ENCODE data around the gene RAB43.

The RAB43 gene

DNA sequence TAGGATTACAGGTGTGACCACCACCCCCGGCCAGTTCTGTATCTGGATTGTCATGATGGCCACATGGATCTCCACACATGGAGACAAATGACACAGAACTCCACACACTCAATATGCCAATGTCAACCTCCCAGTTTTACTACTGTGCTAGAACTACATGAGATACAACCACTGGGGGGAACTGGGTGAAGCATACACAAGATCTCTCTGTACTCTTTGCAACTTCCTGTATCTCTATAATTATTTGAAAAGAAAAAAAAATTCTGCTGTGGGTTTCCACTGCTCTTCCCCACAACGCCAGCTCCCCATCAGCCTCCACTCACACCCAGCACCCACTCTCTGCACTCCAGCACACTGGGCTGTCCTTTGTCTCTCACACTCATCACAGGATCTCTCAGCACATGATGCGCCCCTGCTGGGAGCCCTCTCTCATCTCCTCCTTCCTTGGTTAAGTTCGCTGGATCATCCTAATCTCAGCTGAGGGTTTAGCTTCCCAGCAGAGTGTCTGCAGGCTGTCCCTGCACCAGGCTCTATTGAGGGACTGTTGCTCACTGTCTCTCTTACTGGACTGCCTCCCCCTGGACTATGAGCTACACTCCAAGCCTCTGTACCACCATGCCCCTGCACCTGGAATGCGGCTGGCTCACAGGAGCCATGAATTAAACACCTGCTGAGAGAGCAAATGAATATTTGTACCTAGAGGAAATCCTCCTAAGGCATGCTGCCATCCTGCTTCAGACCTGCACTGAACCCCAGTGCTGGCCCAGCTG, 10.7 kb upstream of the RAB43 start:
- no peaks in the 10 kb centered on the region for H3K27me3 ChIP-seq
- peaks cover 84 to 99% (median 85%) of the 10 kb centered on the region in 3 donors for H3K36me3 ChIP-seq
- no peak for DNase-seq
- H3K27ac ChIP-seq = no peak overlapping the region
- H3K4me1 ChIP-seq = no peaks in the 10 kb centered on the region
- intact Hi-C loops (cut with DNase I; ENCODE audit: low total_unique reads) = no loop called here
- TF ChIP-seq, protein P1, sequence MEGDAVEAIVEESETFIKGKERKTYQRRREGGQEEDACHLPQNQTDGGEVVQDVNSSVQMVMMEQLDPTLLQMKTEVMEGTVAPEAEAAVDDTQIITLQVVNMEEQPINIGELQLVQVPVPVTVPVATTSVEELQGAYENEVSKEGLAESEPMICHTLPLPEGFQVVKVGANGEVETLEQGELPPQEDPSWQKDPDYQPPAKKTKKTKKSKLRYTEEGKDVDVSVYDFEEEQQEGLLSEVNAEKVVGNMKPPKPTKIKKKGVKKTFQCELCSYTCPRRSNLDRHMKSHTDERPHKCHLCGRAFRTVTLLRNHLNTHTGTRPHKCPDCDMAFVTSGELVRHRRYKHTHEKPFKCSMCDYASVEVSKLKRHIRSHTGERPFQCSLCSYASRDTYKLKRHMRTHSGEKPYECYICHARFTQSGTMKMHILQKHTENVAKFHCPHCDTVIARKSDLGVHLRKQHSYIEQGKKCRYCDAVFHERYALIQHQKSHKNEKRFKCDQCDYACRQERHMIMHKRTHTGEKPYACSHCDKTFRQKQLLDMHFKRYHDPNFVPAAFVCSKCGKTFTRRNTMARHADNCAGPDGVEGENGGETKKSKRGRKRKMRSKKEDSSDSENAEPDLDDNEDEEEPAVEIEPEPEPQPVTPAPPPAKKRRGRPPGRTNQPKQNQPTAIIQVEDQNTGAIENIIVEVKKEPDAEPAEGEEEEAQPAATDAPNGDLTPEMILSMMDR (IDR thresholded peaks at IDR 0.05) = no peak
- H3K9me3 ChIP-seq = no peaks in the 10 kb centered on the region
- H3K4me3 ChIP-seq = no peak overlapping the region

DNA sequence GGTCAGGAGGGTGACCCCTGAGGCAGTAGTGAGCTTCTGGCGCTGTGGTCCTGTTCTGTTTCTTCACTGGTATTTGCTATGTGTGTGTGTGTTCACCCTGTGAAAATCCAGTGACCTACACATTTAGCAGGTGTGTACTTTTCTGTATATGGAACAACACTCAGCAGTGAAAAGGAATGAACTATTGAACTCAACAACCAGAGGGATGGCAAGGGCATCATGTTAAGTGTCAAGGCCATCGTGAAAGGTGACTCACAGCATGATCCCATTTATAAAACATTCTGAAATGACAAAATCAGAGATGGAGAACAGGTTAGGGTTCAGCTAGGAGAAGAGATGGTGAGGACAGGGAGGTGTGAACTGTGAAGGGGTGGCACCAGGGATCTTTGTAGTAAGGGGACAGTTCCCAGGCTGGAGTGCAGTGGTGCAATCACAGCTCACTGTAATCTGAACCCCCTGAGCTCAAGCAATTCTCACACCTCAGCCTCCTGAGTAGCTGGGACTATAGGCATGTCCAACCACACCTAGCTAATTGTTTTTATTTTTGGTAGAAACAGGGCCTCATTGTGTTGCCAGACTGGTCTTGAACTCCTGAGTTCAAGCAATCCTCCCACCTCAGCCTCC, 10.0 kb upstream of the RAB43 start:
- no peak overlapping the region for H3K27ac ChIP-seq
- H3K9me3 ChIP-seq = no peaks in the 10 kb centered on the region
- no peaks in the 10 kb centered on the region for H3K4me1 ChIP-seq
- no peak overlapping the region for H3K4me3 ChIP-seq
- TF ChIP-seq, protein P1 (IDR thresholded peaks at IDR 0.05) = no peak
- intact Hi-C loops (cut with DNase I; ENCODE audit: low total_unique reads) = no loop called here
- no peaks in the 10 kb centered on the region for H3K27me3 ChIP-seq
- peaks cover 78 to 99% (median 84%) of the 10 kb centered on the region in 3 donors for H3K36me3 ChIP-seq
- no peak for DNase-seq

DNA sequence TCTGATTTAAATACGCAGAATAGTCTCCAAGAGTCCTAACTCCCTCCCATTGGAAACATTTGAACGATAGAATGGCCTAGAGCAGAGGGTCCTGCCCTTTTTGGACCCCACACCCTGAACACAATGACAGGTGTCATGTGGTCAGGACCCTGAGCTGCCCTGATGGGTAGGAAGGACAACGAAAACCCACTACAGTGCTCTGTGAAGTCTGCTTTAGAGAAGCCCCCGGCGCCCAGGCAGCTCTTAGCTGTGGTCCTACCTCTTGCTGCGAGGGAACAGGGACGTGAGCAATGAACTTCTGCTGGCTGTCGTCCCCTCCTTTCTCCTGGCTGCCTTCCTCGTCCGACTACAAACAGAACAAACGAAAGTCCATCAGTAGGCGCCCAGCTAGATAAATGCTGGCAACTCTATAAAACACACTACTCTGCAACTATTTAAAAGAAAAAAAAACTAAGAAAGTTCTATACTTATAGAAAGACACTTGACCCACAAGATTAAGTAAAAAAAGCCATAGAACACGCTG, 8.7 kb upstream of the RAB43 start:
- TF ChIP-seq, protein P1 (IDR thresholded peaks at IDR 0.05) = no peak
- Histone ChIP-seq H3K27me3 (no peaks in the 10 kb centered on the region), H3K36me3 (peaks cover 66 to 94% (median 76%) of the 10 kb centered on the region in 3 donors), H3K4me3 (no peak overlapping the region), H3K9me3 (no peaks in the 10 kb centered on the region), H3K27ac (no peak overlapping the region), H3K4me1 (no peaks in the 10 kb centered on the region)
- no peak for DNase-seq
- intact Hi-C loops (cut with DNase I; ENCODE audit: low total_unique reads) = no loop called here

DNA sequence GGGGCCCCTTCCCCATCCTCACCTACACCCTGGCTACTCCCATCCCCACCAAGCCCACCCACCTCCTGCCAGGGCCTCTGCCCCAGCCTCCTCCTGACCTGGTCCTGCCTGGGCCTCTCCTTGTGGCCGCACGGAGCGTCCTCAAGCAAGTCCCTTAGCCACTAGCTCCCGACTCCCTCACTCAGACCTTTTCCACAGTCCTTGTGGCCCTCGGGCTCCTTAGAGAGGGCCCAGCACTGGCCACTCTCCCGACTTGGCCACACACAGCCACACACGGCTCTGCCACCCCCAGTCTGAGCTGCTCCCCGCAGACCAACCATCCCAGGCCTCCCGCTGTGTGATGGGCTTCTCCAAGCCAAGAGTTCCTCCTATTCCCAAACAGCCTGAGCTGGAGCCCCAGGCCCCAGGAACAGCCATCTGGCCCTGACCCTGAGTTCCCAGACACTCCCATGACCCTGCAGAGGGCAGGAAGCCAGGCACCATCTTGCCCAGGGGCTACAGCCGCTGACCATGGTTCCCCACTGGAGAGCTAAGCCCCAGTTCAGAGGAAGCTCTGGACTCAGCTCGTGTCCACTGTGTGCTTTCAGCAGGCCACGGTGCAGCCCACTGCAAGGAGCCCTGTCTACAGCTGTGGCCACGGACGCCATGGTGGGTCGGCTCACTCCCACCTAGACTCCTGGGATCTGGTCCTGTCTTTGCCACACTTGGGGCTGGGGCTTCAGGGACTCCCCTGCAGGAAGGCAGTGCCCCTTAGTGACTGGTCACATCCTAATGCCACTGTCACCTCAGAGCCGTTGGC, 7.0 kb upstream of the RAB43 start:
- Histone ChIP-seq H3K27ac (no peak overlapping the region), H3K4me3 (no peak overlapping the region), H3K27me3 (no peaks in the 10 kb centered on the region), H3K36me3 (peaks cover 48 to 76% (median 58%) of the 10 kb centered on the region in 3 donors), H3K9me3 (no peaks in the 10 kb centered on the region), H3K4me1 (no peaks in the 10 kb centered on the region)
- intact Hi-C loops (cut with DNase I; ENCODE audit: low total_unique reads) = loop anchor here (10.0 kb wide), 1 partner anchor 56 kb away; the partner anchor contains the start of gene CNBP
- DNase-seq = no peak
- TF ChIP-seq, protein P1 (IDR thresholded peaks at IDR 0.05) = no peak

DNA sequence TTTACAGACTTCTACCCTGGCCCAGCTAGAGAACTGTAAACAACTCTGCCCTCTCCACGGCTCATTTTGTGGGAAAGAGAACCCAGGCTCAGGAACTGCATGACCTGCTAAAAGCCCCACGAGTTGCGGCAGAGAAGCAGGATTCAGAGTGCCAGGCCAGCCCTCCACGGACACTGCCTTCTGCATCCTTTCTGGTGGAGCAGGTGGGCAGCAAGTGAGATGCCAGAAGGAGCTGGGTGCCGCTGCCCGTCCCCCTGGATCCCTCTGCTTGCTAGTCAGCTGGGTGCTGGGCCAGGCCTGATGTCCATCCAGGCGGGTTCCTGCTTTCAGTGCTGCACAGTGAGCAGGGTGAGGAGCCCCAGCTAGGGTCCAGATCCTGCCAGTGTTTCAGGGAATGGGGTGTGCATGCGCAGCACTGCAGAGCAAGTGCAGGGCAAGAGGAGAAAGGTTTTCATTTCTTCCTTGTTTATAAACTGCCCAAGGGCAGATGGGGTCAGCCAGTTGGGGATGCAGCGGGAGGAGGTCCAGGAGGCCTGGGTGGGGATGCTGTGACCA, 5.2 kb upstream of the RAB43 start:
- peaks cover 33 to 59% (median 45%) of the 10 kb centered on the region in 3 donors for H3K36me3 ChIP-seq
- no peak for DNase-seq
- peaks cover 0 to 8% (median 3%) of the 10 kb centered on the region in 4 donors for H3K4me1 ChIP-seq
- H3K4me3 ChIP-seq = no peak overlapping the region
- TF ChIP-seq, protein P1 (IDR thresholded peaks at IDR 0.05) = no peak
- intact Hi-C loops (cut with DNase I; ENCODE audit: low total_unique reads) = loop anchor here (10.0 kb wide), 1 partner anchor 58 kb away; the partner anchor contains the start of gene CNBP
- no peak overlapping the region for H3K27ac ChIP-seq
- H3K27me3 ChIP-seq = no peaks in the 10 kb centered on the region
- no peaks in the 10 kb centered on the region for H3K9me3 ChIP-seq
